Peyer's patch (tissue), 4 donors: ENCODE results near the gene EDC3.

ENCODE experiments used
- CTCF ChIP-seq, 6 experiments: fragments of 450-650 bp in 4 of 6; fragments of 200-600 bp in 2 of 6; sonication (generic) in 1 of 6; IDR thresholded peaks; one replicate each; pipeline ENCODE4 v1.5.1; 2017 to 2019; ENCODE audit warnings: antibody characterized with exemption in 6 of 6, mild to moderate bottlenecking in 3 of 6, moderate library complexity in 1 of 6
- POLR2A ChIP-seq, 2 donors: fragments of 450-650 bp; IDR thresholded peaks; one replicate each; pipeline ENCODE4 v1.5.1; 2017; ENCODE audit warnings: antibody characterized with exemption in 2 of 2, mild to moderate bottlenecking in 2 of 2, moderate library complexity in 2 of 2

- no peak for TF ChIP-seq POLR2A (IDR thresholded peaks at IDR 0.05)
- TF ChIP-seq CTCF (IDR thresholded peaks at IDR 0.05): no peak
Observed at GRCh38 chr15:74696398-74696729, 540 bp upstream of the EDC3 start.
